G401 (cell line): ENCODE data around the gene GTF2F2. TPM values are rescaled to one million over a fixed set of nuclear protein-coding genes. Genes with fewer than 3 reads are reported as not detected.

Experiments used
- DNase-seq: peaks from one replicate; pipeline ENCODE4 v3.0.0-alpha.2; 2015; ENCODE audit warnings: low spot score
- in situ Hi-C: cut with HindIII; loops from 2 replicates; pipeline ENCODE4 v1.10.0; 2016; ENCODE audit warnings: low sequenced_read_pairs, mixed read lengths
- total RNA-seq: library from RNA; depleted of rRNA; stranded (reverse); fragments of >200 nt; shearing (Covaris generic); gene quantifications from 2 replicates; pipeline ENCODE4 v1.2.3, GENCODE V29; 2014

The GTF2F2 gene
- total RNA-seq, 1 experiment from 2014 or later: 47.5 TPM

DNA sequence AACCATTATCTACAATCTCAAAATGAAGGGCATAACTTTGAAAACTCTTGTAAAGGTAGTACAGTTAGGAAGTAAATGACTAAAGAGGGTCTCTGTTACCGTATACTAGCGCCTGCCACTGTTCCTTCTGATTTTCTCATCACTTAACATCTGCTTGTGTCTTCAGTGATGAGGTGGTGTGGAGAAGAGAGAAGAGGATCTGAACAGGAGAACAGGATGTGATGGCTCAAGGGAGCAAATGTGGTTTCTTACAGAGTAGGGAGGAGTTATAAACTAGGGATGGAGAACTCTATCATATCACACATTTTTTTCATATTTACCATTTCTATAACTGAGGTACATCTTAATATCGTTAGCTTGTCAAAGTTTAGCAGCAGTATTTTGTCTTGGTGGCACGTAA, 79.4 kb downstream of the GTF2F2 start:
- DNase-seq: no peak

GRCh38 chr13:45200701-45201232, 80.5 kb downstream of the GTF2F2 start, which contains the start of gene KCTD4:
TSS of gene KCTD4 (minus strand) at chr13:45201045. CDS start at chr13:45194567, 6,478 bp downstream.
- DNase-seq: no peak
- in situ Hi-C loops: no loop called here

More for the DNA sequence above, 79.4 kb downstream of the GTF2F2 start:
- in situ Hi-C loops: no loop called here

GRCh38 chr13:45205124-45205523, 84.8 kb downstream of the GTF2F2 start:
- DNase-seq: no peak
- in situ Hi-C loops: no loop called here

DNA sequence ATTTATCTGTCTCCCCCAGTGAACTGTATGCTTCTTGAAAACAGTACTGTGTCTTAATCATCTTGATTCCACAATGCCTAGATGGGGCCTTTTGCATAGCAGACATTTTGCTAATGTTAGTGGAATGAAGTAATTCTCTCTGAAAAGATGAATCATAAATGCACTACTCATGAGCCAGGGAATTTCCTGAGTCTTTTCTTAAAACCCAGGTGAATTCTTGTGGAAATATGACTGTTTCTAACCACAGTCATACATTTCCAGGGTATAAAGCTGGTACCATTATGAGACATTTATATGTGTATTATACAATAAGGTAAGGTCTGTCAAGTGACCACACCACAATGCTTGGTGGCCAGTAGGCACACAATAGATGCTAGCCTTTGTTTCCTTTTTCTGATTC, 86.0 kb downstream of the GTF2F2 start:
- in situ Hi-C loops: no loop called here
- no peak for DNase-seq

GRCh38 chr13:45207319-45207718, 87.0 kb downstream of the GTF2F2 start:
- DNase-seq: no peak
- in situ Hi-C loops: no loop called here

DNA sequence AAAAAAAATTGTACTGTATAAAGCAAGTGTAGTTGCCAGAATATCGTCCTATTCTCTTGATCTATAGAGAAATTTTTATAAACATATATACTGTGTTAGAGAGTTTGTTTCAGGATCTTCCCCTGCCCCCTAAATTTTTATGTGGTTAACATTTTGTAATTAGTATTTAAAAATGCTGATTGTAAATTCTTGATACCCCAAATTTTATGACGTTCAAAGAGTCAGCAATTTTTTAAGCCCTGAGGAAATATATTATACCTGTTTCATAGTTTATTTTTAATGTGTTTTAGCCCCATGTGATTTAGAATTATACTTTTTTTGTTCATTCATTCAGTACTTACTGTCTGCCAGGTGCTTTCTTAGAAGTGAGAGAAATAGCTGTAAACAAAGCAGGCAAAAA, 87.8 kb downstream of the GTF2F2 start:
- in situ Hi-C loops: no loop called here
- no peak for DNase-seq

DNA sequence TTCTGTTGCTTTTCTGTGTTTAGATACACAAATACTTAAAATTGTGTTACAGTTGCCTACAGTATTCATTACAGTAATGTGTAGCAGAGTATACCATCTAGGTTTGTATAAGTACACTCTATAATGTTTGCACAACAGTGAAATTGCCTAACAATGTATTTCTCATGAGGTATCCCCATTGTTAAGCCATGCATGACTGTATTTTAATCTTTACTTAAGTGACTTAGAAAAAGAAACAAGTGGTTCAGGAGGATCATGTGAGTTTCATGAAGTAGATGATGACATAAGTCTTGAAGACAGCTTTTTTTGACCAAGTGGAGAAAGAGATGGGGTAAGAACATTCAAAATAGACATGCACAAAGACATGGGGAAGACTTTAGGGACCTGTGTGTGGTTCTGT, 88.9 kb downstream of the GTF2F2 start:
- in situ Hi-C loops: no loop called here
- no peak for DNase-seq

GRCh38 chr13:45215392-45216077, 95.2 kb downstream of the GTF2F2 start:
- in situ Hi-C loops: no loop called here

GRCh38 chr13:45216193-45216592, 95.9 kb downstream of the GTF2F2 start:
- in situ Hi-C loops: no loop called here
- DNase-seq: no peak

More at GRCh38 chr13:45215392-45216077, 95.2 kb downstream of the GTF2F2 start:
- DNase-seq: no peak

GRCh38 chr13:45218689-45219088, 98.4 kb downstream of the GTF2F2 start:
- in situ Hi-C loops: no loop called here
- DNase-seq: no peak

- in situ Hi-C loops: no loop called here
- DNase-seq: no peak
These were observed 99.0 kb downstream of the GTF2F2 start for GRCh38 chr13:45219123-45219891.

GRCh38 chr13:45219938-45220375, 99.6 kb downstream of the GTF2F2 start:
- in situ Hi-C loops: no loop called here
- DNase-seq: no peak

GRCh38 chr13:45220403-45220802, 100.1 kb downstream of the GTF2F2 start:
- no peak for DNase-seq
- in situ Hi-C loops: no loop called here

- no peak for DNase-seq
- in situ Hi-C loops: no loop called here
These were observed 102.2 kb downstream of the GTF2F2 start for GRCh38 chr13:45222516-45222915.

DNA sequence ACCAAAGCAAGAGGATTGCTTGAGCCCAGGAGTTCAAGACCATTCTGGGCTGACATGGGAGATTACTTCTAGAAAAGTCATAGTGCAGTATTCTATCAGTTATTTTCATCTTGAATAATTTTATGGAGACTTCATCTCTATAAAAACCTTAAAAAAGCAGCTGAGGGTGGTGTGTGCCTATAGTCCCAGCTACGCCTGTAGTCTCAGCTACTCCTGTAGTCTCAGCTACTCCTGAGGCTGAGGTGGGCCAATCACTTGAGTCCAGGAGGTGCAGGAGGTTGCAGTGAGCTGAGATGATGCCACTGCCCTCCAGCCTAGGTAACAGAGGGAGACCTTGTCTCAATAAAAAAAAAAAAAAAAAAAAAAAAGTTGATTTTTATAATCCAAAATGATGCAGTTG, 102.6 kb downstream of the GTF2F2 start:
- no peak for DNase-seq
- in situ Hi-C loops: no loop called here

GRCh38 chr13:45224176-45224575, 103.9 kb downstream of the GTF2F2 start:
- in situ Hi-C loops: no loop called here

DNA sequence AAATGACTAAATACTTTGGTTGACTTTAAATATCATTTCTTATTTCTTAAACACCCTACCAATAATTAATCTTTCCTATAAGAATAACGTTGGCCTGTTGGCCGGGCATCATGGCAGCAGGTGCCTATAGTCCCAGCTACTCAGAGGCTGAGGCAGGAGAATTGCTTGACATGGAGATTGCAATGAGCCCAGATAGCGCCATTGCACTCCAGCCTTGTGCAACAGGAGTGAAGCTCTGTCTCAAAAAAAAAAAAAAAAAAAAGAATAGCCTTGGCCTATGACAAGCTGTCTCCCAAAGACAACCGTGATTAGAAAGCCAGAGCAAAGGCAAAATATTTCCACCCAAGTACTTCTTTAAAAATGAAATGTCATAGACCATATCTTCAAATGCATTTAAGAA, 105.1 kb downstream of the GTF2F2 start:
- DNase-seq: no peak

More at GRCh38 chr13:45224176-45224575, 103.9 kb downstream of the GTF2F2 start:
- no peak for DNase-seq

GRCh38 chr13:45226024-45226423, 105.7 kb downstream of the GTF2F2 start:
- no peak for DNase-seq

More for the DNA sequence above, 105.1 kb downstream of the GTF2F2 start:
- in situ Hi-C loops: no loop called here

DNA sequence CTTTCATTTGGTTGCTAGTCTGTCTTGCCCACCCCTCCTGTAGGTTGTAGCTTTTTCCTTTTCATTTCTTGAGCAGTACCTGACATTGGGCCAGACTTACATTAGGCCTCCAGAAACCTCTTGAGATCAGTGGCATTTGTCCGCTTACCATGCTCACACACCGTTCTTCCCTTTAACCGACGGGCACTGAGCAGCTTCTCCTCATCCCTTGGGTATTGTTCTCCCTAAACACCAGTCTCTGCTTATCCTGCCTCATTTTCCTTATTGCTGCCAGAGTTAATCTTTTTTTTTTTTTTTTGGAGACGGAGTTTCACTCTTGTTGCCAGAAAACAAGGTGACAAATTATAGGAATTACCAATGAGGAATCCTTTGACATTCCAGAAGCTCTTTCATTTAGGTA, 107.7 kb downstream of the GTF2F2 start:
- in situ Hi-C loops: no loop called here
- DNase-seq: no peak

More at GRCh38 chr13:45226024-45226423, 105.7 kb downstream of the GTF2F2 start:
- in situ Hi-C loops: no loop called here

DNA sequence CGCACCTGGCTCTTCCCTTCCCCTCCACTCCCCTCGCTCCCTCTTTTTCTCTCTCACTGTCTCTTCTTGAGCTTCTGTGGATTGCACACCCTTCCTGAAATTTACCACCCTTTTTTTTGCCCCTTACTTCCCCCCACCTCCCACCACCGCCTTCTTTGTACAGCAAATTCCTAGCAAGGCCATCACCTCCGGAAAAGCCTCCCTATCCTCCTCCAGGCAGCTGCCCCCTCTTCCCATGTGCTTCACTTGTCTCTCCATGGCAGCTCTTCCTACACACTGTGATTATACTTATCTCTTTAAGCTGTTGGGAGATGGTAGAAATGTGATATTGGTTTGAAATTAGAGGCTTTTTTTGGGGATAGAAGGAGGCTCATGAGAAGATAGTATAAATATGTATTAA, 108.9 kb downstream of the GTF2F2 start:
- DNase-seq: no peak
- in situ Hi-C loops: no loop called here
